RPMI8226 (cell line): ENCODE measurements around the gene TUFT1.

ENCODE experiments used
- DNase-seq: peaks from one replicate; pipeline ENCODE4 v3.0.0-alpha.2; 2015

TUFT1 gene

GRCh38 chr1:151539321-151540020 lies 638 bp upstream of the TUFT1 start:
- peak; percentile 100 for DNase-seq

- no peak for DNase-seq
These were observed 871 bp downstream of the TUFT1 start for GRCh38 chr1:151540982-151541377.

GRCh38 chr1:151541752-151542151 lies 1.6 kb downstream of the TUFT1 start:
- no peak for DNase-seq

- DNase-seq = no peak
These were observed 2.6 kb downstream of the TUFT1 start for GRCh38 chr1:151542710-151543129.

- no peak for DNase-seq
These were observed 5.4 kb downstream of the TUFT1 start for GRCh38 chr1:151545542-151545941.

GRCh38 chr1:151546011-151546925 lies 6.2 kb downstream of the TUFT1 start:
- DNase-seq = no peak

GRCh38 chr1:151547119-151547899 lies 7.2 kb downstream of the TUFT1 start:
- peak; percentile 23 for DNase-seq

GRCh38 chr1:151547900-151548230 lies 7.8 kb downstream of the TUFT1 start:
- DNase-seq = no peak

GRCh38 chr1:151549199-151549598 lies 9.1 kb downstream of the TUFT1 start:
- no peak for DNase-seq

- DNase-seq = no peak
These were observed 13.6 kb downstream of the TUFT1 start for GRCh38 chr1:151553659-151554058.

- no peak for DNase-seq
These were observed 15.9 kb downstream of the TUFT1 start for GRCh38 chr1:151556052-151556451.

GRCh38 chr1:151562661-151563060 lies 22.6 kb downstream of the TUFT1 start:
- DNase-seq = no peak

GRCh38 chr1:151563376-151563775 lies 23.3 kb downstream of the TUFT1 start:
- DNase-seq = no peak

GRCh38 chr1:151565502-151566189 lies 25.5 kb downstream of the TUFT1 start:
- no peak for DNase-seq

- no peak for DNase-seq
These were observed 28.5 kb downstream of the TUFT1 start for GRCh38 chr1:151568626-151569088.

GRCh38 chr1:151570819-151571218 lies 30.7 kb downstream of the TUFT1 start:
- DNase-seq = no peak

- DNase-seq = no peak
These were observed 34.7 kb downstream of the TUFT1 start for GRCh38 chr1:151574575-151575529.

GRCh38 chr1:151577173-151577572 lies 37.1 kb downstream of the TUFT1 start:
- no peak for DNase-seq

- no peak for DNase-seq
These were observed 38.8 kb downstream of the TUFT1 start for GRCh38 chr1:151578941-151579340.

- no peak for DNase-seq
These were observed 39.5 kb downstream of the TUFT1 start for GRCh38 chr1:151579436-151580225.

- no peak for DNase-seq
These were observed 41.3 kb downstream of the TUFT1 start for GRCh38 chr1:151581451-151581850.
